IPS-20b (cell line): Measurements from ENCODE around the gene SMIM21.

Experiments
- H3K27ac ChIP-seq: one replicate; pipeline ENCODE4 v1.5.1; 2013; ENCODE audit warnings: low read length
- H3K27me3 ChIP-seq: 2 replicates; pipeline ENCODE4 v1.6.1; 2013; ENCODE audit warnings: mild to moderate bottlenecking, low read length, inconsistent platforms; ENCODE audit not compliant: insufficient read depth
- H3K36me3 ChIP-seq: 2 replicates; pipeline ENCODE4 v1.6.1; 2013; ENCODE audit warnings: low read depth, mild to moderate bottlenecking, inconsistent platforms, low read length, moderate library complexity; ENCODE audit not compliant: insufficient read depth
- H3K4me1 ChIP-seq: 2 replicates; pipeline ENCODE4 v1.6.1; 2013; ENCODE audit warnings: mild to moderate bottlenecking, control low read depth, inconsistent platforms, low read length, moderate library complexity; ENCODE audit not compliant: insufficient read depth
- H3K4me3 ChIP-seq: 2 replicates; pipeline ENCODE4 v1.5.1; 2013; ENCODE audit warnings: mild to moderate bottlenecking, low read length, inconsistent platforms
- H3K9ac ChIP-seq: 2 replicates; pipeline ENCODE4 v1.6.1; 2013; ENCODE audit warnings: low read depth, mild to moderate bottlenecking, inconsistent platforms, low read length, moderate library complexity
- H3K9me3 ChIP-seq: 2 replicates; pipeline ENCODE4 v1.6.1; 2013; ENCODE audit warnings: mild to moderate bottlenecking, low read depth, low read length, inconsistent platforms; ENCODE audit not compliant: insufficient read depth

SMIM21 gene

GRCh38 chr18:75455249-75456198 is 28.0 kb upstream of the SMIM21 start:
- Histone ChIP-seq H3K36me3 (no peaks in the 10 kb centered on the region), H3K27ac (no peak overlapping the region), H3K4me1 (no peaks in the 10 kb centered on the region; the same call in 1 of the 2 replicates), H3K9me3 (peaks cover 9% of the 10 kb centered on the region), H3K27me3 (peaks cover 45% of the 10 kb centered on the region), H3K4me3 (peak overlapping the region; percentile 60), H3K9ac (no peak overlapping the region)

- H3K9ac ChIP-seq: no peak overlapping the region
- H3K27ac ChIP-seq: no peak overlapping the region
- H3K4me3 ChIP-seq: no peak overlapping the region
- no peaks in the 10 kb centered on the region; the same call in 1 of the 2 replicates for H3K4me1 ChIP-seq
- H3K27me3 ChIP-seq: peaks cover 45% of the 10 kb centered on the region
- peaks cover 9% of the 10 kb centered on the region for H3K9me3 ChIP-seq
- no peaks in the 10 kb centered on the region for H3K36me3 ChIP-seq
These were observed 26.7 kb upstream of the SMIM21 start for GRCh38 chr18:75454022-75454795.

GRCh38 chr18:75450906-75451305 is 23.4 kb upstream of the SMIM21 start:
- no peak overlapping the region for H3K9ac ChIP-seq
- H3K27ac ChIP-seq: no peak overlapping the region
- no peaks in the 10 kb centered on the region for H3K9me3 ChIP-seq
- H3K4me3 ChIP-seq: no peak overlapping the region
- peaks cover 25% of the 10 kb centered on the region for H3K27me3 ChIP-seq
- no peaks in the 10 kb centered on the region for H3K36me3 ChIP-seq
- H3K4me1 ChIP-seq: no peaks in the 10 kb centered on the region; the same call in 1 of the 2 replicates

- Histone ChIP-seq H3K27ac (no peak overlapping the region), H3K36me3 (no peaks in the 10 kb centered on the region), H3K9ac (no peak overlapping the region), H3K27me3 (no peaks in the 10 kb centered on the region), H3K4me3 (no peak overlapping the region), H3K4me1 (no peaks in the 10 kb centered on the region), H3K9me3 (no peaks in the 10 kb centered on the region)
These were observed 14.4 kb upstream of the SMIM21 start for GRCh38 chr18:75441896-75442295.

GRCh38 chr18:75439348-75439747 is 11.8 kb upstream of the SMIM21 start:
- Histone ChIP-seq H3K9me3 (no peaks in the 10 kb centered on the region), H3K27me3 (no peaks in the 10 kb centered on the region), H3K27ac (no peak overlapping the region), H3K36me3 (no peaks in the 10 kb centered on the region), H3K9ac (no peak overlapping the region), H3K4me1 (no peaks in the 10 kb centered on the region), H3K4me3 (no peak overlapping the region)

GRCh38 chr18:75438891-75439290 is 11.4 kb upstream of the SMIM21 start:
- no peaks in the 10 kb centered on the region for H3K9me3 ChIP-seq
- no peak overlapping the region for H3K27ac ChIP-seq
- H3K27me3 ChIP-seq: no peaks in the 10 kb centered on the region
- no peak overlapping the region for H3K4me3 ChIP-seq
- H3K9ac ChIP-seq: no peak overlapping the region
- no peaks in the 10 kb centered on the region for H3K36me3 ChIP-seq
- H3K4me1 ChIP-seq: no peaks in the 10 kb centered on the region; the same call in 1 of the 2 replicates

- Histone ChIP-seq H3K27me3 (no peaks in the 10 kb centered on the region), H3K4me1 (peaks cover 8% of the 10 kb centered on the region; the same call in 1 of the 2 replicates), H3K9me3 (no peaks in the 10 kb centered on the region), H3K27ac (no peak overlapping the region), H3K36me3 (no peaks in the 10 kb centered on the region), H3K9ac (no peak overlapping the region), H3K4me3 (no peak overlapping the region)
These were observed 10.5 kb upstream of the SMIM21 start for GRCh38 chr18:75437979-75438378.

- Histone ChIP-seq H3K36me3 (no peaks in the 10 kb centered on the region), H3K27ac (no peak overlapping the region), H3K9me3 (no peaks in the 10 kb centered on the region), H3K4me1 (peaks cover 12% of the 10 kb centered on the region; the same call in 1 of the 2 replicates), H3K9ac (no peak overlapping the region), H3K27me3 (no peaks in the 10 kb centered on the region), H3K4me3 (no peak overlapping the region)
These were observed 5.6 kb upstream of the SMIM21 start for GRCh38 chr18:75433098-75433497.

GRCh38 chr18:75429975-75430374 is 2.5 kb upstream of the SMIM21 start:
- Histone ChIP-seq H3K27me3 (no peaks in the 10 kb centered on the region), H3K4me3 (no peak overlapping the region), H3K4me1 (peaks cover 12% of the 10 kb centered on the region; the same call in 1 of the 2 replicates), H3K9me3 (no peaks in the 10 kb centered on the region), H3K27ac (no peak overlapping the region), H3K36me3 (no peaks in the 10 kb centered on the region), H3K9ac (no peak overlapping the region)

GRCh38 chr18:75428490-75428889 is 987 bp upstream of the SMIM21 start:
- no peaks in the 10 kb centered on the region for H3K27me3 ChIP-seq
- H3K9ac ChIP-seq: no peak overlapping the region
- H3K27ac ChIP-seq: no peak overlapping the region
- H3K4me3 ChIP-seq: no peak overlapping the region
- H3K9me3 ChIP-seq: no peaks in the 10 kb centered on the region
- H3K4me1 ChIP-seq: peaks cover 9% of the 10 kb centered on the region; the same call in 1 of the 2 replicates
- no peaks in the 10 kb centered on the region for H3K36me3 ChIP-seq

GRCh38 chr18:75422341-75422910 is 5.1 kb downstream of the SMIM21 start:
- H3K9ac ChIP-seq: no peak overlapping the region
- no peak overlapping the region for H3K4me3 ChIP-seq
- H3K27ac ChIP-seq: no peak overlapping the region

More at GRCh38 chr18:75422341-75422910, 5.1 kb downstream of the SMIM21 start:
- Histone ChIP-seq H3K9me3 (0 out of 2 replicates have a peak, but pooled peaks cover 6% of the 10 kb centered on the region), H3K4me1 (no peaks in the 10 kb centered on the region), H3K27me3 (no peaks in the 10 kb centered on the region), H3K36me3 (no peaks in the 10 kb centered on the region)
